PC-3 (cell line): ENCODE results near the gene ABHD6. TPM values are rescaled to one million over a fixed set of nuclear protein-coding genes. Genes with fewer than 3 reads are reported as not detected.

Experiments
- ATAC-seq: fragments of 200-7000 bp; cut with Tn5 transposase; 2 replicates; pipeline ENCODE4 v1.9.1; 2020; ENCODE audit warnings: mild to moderate bottlenecking, moderate library complexity
- BruUV-seq: library from RNA; stranded (reverse); fragments of 400-500 nt; replicated peaks from 2 replicates; lab custom pipeline; 2021; lab: Mats Ljungman, UMichigan
- CTCF ChIA-PET: fragments of 300-600 bp; sonication (Branson Sonifier 250); formaldehyde crosslinking; loops from one replicate; lab custom pipeline; 2022; ENCODE audit warnings: antibody characterized with exemption; lab: Charles Lee
- POLR2A ChIA-PET: fragments of 300-600 bp; sonication (Branson Sonifier 250); formaldehyde crosslinking; loops from one replicate; lab custom pipeline; 2022; ENCODE audit warnings: antibody characterized with exemption; ENCODE audit not compliant: unreplicated experiment; lab: Charles Lee
- DNase-seq: peaks from one replicate; pipeline ENCODE4 v3.0.0-alpha.2; 2015
- H2AFZ ChIP-seq: fragments of 300-600 bp; sonication (generic); 2 replicates; pipeline ENCODE4 v1.6.0; 2016; ENCODE audit warnings: antibody characterized with exemption, low read length
- H3F3A ChIP-seq: fragments of 300-600 bp; sonication (generic); one replicate; pipeline ENCODE4 v1.6.0; 2017; ENCODE audit warnings: antibody characterized with exemption, low read length, control low read depth, mild to moderate bottlenecking; ENCODE audit not compliant: unreplicated experiment
- H3K27ac ChIP-seq: fragments of 300-600 bp; sonication (generic); 2 replicates; pipeline ENCODE4 v1.5.1; 2016; ENCODE audit warnings: mild to moderate bottlenecking, low read length
- H3K27me3 ChIP-seq: fragments of 300-600 bp; sonication (generic); 2 replicates; pipeline ENCODE4 v1.6.1; 2016; ENCODE audit warnings: low read length, mixed read lengths
- H3K36me3 ChIP-seq: fragments of 300-600 bp; sonication (generic); 2 replicates; pipeline ENCODE4 v1.6.1; 2016; ENCODE audit warnings: low read depth, mixed run types, low read length, mixed read lengths
- H3K4me1 ChIP-seq: fragments of 300-600 bp; sonication (generic); 2 replicates; pipeline ENCODE4 v1.5.1; 2016; ENCODE audit warnings: low read length; ENCODE audit not compliant: insufficient read depth
- H3K4me2 ChIP-seq: fragments of 300-600 bp; sonication (generic); 2 replicates; pipeline ENCODE4 v1.6.0; 2016; ENCODE audit warnings: low read length
- H3K4me3 ChIP-seq: fragments of 300-600 bp; sonication (generic); 2 replicates; pipeline ENCODE4 v1.5.1; 2016; ENCODE audit warnings: mild to moderate bottlenecking, low read length, mixed read lengths
- H3K79me2 ChIP-seq: fragments of 300-600 bp; sonication (generic); 2 replicates; pipeline ENCODE4 v1.6.1; 2017; ENCODE audit warnings: low read length, mixed read lengths
- H3K9ac ChIP-seq: fragments of 300-600 bp; sonication (generic); 2 replicates; pipeline ENCODE4 v1.6.0; 2016; ENCODE audit warnings: mild to moderate bottlenecking, low read length
- H3K9me2 ChIP-seq: fragments of 300-600 bp; sonication (generic); replicated peaks from 2 replicates; pipeline ENCODE4 v1.6.1; 2016; ENCODE audit warnings: mixed run types, low read length, mixed read lengths
- H3K9me3 ChIP-seq: fragments of 300-600 bp; sonication (generic); 2 replicates; pipeline ENCODE4 v1.6.1; 2016; ENCODE audit warnings: low read length, mixed read lengths
- H4K20me1 ChIP-seq: fragments of 300-600 bp; sonication (generic); 2 replicates; pipeline ENCODE4 v1.6.1; 2016; ENCODE audit warnings: low read length, mixed read lengths
- EZH2 ChIP-seq: fragments of 300-600 bp; sonication (generic); IDR thresholded peaks from one replicate; pipeline ENCODE4 v1.6.1; 2017; ENCODE audit warnings: antibody characterized with exemption, mild to moderate bottlenecking, low read length; ENCODE audit not compliant: unreplicated experiment
- EZH2phosphoT487 ChIP-seq: fragments of 300-600 bp; sonication (generic); IDR thresholded peaks from 2 replicates; pipeline ENCODE4 v1.6.1; 2018; ENCODE audit warnings: mild to moderate bottlenecking, antibody characterized with exemption, low read length, borderline replicate concordance
- intact Hi-C: fragments of 100-400 bp; cut with micrococcal nuclease; formaldehyde crosslinking; loops from 2 replicates; pipeline ENCODE4 v1.9.0; 2023
- total RNA-seq: library from RNA; depleted of rRNA; stranded (reverse); fragments of >200 nt; gene quantifications from 2 replicates; pipeline ENCODE4 v1.2.3, GENCODE V29; 2014
- TF ChIP-seq, protein P1 (sequence below): fragments of 300-600 bp; sonication (generic); conservative IDR thresholded peaks from 2 replicates; pipeline ENCODE4 v1.5.1; 2017; ENCODE audit warnings: antibody characterized with exemption, low read depth, mild to moderate bottlenecking, low read length

The ABHD6 gene
- total RNA-seq, 1 experiment from 2014 or later, result 13.4 TPM

DNA sequence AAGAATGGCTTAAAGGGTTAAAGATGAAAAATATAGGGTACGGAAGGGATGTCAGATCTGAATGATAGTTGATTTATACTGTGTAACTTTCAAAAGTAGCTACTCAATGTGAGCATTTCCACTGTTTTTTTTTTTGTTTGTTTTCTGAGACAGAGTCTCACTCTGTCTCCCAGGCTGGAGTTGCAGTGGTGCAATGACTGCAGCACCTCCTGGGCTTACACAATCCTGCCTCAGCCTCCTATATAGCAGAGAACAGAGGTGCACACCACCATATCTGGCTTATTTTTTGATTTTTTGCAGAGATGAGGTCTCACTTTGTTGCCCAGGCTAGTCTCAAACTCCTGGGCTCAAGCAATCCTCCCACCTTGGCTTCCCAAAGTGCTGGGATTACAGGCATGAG lies 85.2 kb downstream of the ABHD6 start:
- BruUV-seq, result no TSS peak
- DNase-seq, result no peak
- Histone ChIP-seq H3K9me3 (no peaks in the 10 kb centered on the region), H3K4me1 (no peaks in the 10 kb centered on the region), H4K20me1 (no peaks in the 10 kb centered on the region), H3K9ac (no peak overlapping the region), H3K36me3 (peaks cover 12% of the 10 kb centered on the region; the same call in 1 of the 2 replicates), H3K4me2 (no peak overlapping the region), H3K4me3 (no peak overlapping the region), H3K9me2 (no peaks in the 10 kb centered on the region), H3K27ac (no peak overlapping the region), H3K79me2 (no peaks in the 10 kb centered on the region), H3F3A (no peaks in the 10 kb centered on the region), H3K27me3 (no peaks in the 10 kb centered on the region), H2AFZ (no peak overlapping the region)
- no peak for TF ChIP-seq EZH2phosphoT487
- no peak for TF ChIP-seq EZH2
- TF ChIP-seq, protein P1, sequence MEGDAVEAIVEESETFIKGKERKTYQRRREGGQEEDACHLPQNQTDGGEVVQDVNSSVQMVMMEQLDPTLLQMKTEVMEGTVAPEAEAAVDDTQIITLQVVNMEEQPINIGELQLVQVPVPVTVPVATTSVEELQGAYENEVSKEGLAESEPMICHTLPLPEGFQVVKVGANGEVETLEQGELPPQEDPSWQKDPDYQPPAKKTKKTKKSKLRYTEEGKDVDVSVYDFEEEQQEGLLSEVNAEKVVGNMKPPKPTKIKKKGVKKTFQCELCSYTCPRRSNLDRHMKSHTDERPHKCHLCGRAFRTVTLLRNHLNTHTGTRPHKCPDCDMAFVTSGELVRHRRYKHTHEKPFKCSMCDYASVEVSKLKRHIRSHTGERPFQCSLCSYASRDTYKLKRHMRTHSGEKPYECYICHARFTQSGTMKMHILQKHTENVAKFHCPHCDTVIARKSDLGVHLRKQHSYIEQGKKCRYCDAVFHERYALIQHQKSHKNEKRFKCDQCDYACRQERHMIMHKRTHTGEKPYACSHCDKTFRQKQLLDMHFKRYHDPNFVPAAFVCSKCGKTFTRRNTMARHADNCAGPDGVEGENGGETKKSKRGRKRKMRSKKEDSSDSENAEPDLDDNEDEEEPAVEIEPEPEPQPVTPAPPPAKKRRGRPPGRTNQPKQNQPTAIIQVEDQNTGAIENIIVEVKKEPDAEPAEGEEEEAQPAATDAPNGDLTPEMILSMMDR, result no peak
- ATAC-seq, result no peak
- intact Hi-C loops, result no loop called here
- CTCF ChIA-PET, result no interaction called here
- POLR2A ChIA-PET, result no interaction called here

DNA sequence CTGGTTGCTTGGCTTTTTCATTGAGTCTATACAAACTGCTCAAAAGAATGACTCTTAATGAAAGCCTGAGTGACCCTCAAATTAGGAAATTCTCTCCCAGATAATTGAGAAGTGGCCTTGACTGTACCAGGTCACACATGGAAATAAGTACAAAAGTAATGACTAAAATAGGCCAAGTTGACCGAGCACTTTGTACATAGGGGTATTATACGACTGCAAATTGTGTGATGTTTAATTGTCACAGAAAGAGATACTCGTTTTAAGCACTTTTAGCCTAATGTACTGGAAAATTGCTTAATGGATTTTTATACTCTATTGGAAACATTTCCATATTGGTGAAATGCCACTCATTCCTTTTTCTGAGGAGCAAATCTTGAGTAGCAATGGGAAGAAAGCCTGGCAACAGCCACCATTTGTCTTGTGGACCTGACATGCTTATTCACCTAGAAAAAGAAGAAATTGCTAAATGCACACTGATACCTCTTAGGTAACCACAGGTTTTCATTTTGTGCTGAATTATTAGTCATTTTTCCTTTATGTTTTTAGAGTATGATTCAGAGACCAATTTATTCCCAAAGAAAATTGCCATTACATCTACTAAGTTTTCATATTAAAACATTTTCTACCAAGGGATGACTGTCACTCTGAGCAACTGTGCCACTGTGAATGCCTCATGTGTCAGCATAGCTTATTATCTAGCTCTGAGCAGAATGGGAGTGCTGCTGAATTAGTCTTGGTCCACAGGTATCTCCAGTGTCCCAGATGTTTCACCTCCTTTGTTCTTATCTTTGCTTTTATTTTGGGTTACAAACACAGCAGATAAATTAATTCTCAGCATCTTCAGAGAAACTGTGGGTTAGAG lies 86.2 kb downstream of the ABHD6 start:
- H4K20me1 ChIP-seq, result no peaks in the 10 kb centered on the region
- no peak overlapping the region for H2AFZ ChIP-seq
- ChIA-PET CTCF (no interaction called here), POLR2A (no interaction called here)
- TSS peak; percentile 1 for BruUV-seq
- H3K4me1 ChIP-seq, result no peaks in the 10 kb centered on the region
- H3K27ac ChIP-seq, result no peak overlapping the region
- DNase-seq (peak; percentile 13), ATAC-seq (peak; percentile 36)
- no peaks in the 10 kb centered on the region for H3K27me3 ChIP-seq
- H3K36me3 ChIP-seq, result peaks cover 8% of the 10 kb centered on the region; the same call in 1 of the 2 replicates
- no peaks in the 10 kb centered on the region for H3K9me2 ChIP-seq
- no peak for TF ChIP-seq EZH2phosphoT487
- TF ChIP-seq, protein P1, result no peak
- TF ChIP-seq EZH2, result no peak
- H3K4me2 ChIP-seq, result no peak overlapping the region
- no peak overlapping the region for H3K9ac ChIP-seq
- H3K4me3 ChIP-seq, result no peak overlapping the region
- no peaks in the 10 kb centered on the region for H3K9me3 ChIP-seq
- H3F3A ChIP-seq, result no peaks in the 10 kb centered on the region
- intact Hi-C loops, result no loop called here
- no peaks in the 10 kb centered on the region for H3K79me2 ChIP-seq
